KMS-11 (cell line): Measurements from ENCODE around the gene RALGAPA2.

ENCODE experiments used
- H2AFZ ChIP-seq: fragments of 200-600 bp; sonication (generic); 2 replicates; pipeline ENCODE4 v1.6.1; 2016; ENCODE audit warnings: antibody characterized with exemption, mixed run types, low read depth
- H3K27ac ChIP-seq: fragments of 200-600 bp; sonication (generic); 2 replicates; pipeline ENCODE4 v1.6.1; 2016; ENCODE audit warnings: mild to moderate bottlenecking, mixed run types
- H3K27me3 ChIP-seq: fragments of 200-600 bp; sonication (generic); 2 replicates; pipeline ENCODE4 v1.6.1; 2017; ENCODE audit warnings: mild to moderate bottlenecking, low read depth, mixed run types, moderate library complexity; ENCODE audit not compliant: insufficient read depth
- H3K36me3 ChIP-seq: fragments of 200-600 bp; sonication (generic); 2 replicates; pipeline ENCODE4 v1.6.1; 2017; ENCODE audit warnings: mild to moderate bottlenecking, mixed run types; ENCODE audit not compliant: insufficient read depth
- H3K4me1 ChIP-seq: fragments of 200-600 bp; sonication (generic); 2 replicates; pipeline ENCODE4 v1.6.1; 2016; ENCODE audit warnings: mild to moderate bottlenecking, low read depth, mixed run types; ENCODE audit not compliant: poor library complexity, severe bottlenecking
- H3K4me2 ChIP-seq: fragments of 200-600 bp; sonication (generic); 2 replicates; pipeline ENCODE4 v1.7.0; 2016; ENCODE audit warnings: mild to moderate bottlenecking, mixed run types
- H3K4me3 ChIP-seq: fragments of 200-600 bp; sonication (generic); IDR thresholded peaks from 2 replicates; pipeline ENCODE4 v1.6.1; 2017; ENCODE audit warnings: low read depth, low read length, mixed read lengths; ENCODE audit not compliant: insufficient read depth
- H3K79me2 ChIP-seq: fragments of 200-600 bp; sonication (generic); 2 replicates; pipeline ENCODE4 v1.6.1; 2016; ENCODE audit warnings: low read depth, mixed run types; ENCODE audit not compliant: insufficient read depth
- H3K9ac ChIP-seq: fragments of 200-600 bp; sonication (generic); 2 replicates; pipeline ENCODE4 v1.6.1; 2016; ENCODE audit warnings: mild to moderate bottlenecking, mixed run types
- H4K20me1 ChIP-seq: fragments of 200-600 bp; sonication (generic); 2 replicates; pipeline ENCODE4 v1.6.1; 2016; ENCODE audit warnings: mild to moderate bottlenecking, mixed run types; ENCODE audit not compliant: insufficient read depth
- TF ChIP-seq, protein P1 (sequence below): fragments of 200-600 bp; sonication (generic); conservative IDR thresholded peaks from 2 replicates; pipeline ENCODE4 v1.6.1; 2017; ENCODE audit warnings: low read depth, mild to moderate bottlenecking, antibody characterized with exemption, low read length, moderate library complexity, mixed read lengths

Gene RALGAPA2

DNA sequence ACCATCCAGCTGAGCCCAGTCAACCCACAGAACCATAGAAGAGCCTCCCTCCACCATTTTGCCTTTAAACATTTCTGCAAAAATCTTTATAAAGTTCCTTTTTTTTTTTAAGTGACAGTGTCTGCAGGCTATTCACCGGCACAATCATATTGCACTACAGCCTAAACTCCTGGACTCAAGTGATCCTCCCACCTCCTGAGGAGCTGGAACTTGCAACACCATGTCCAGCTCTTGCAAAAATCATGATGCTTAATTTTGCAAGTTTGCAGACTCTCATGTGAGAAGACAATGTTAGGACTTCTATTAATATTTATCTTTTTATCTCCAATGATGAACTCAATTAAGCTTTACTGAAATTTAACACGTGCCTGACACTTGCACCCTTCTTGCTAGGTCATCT, 255.7 kb downstream of the RALGAPA2 start:
- Histone ChIP-seq H2AFZ (no peak overlapping the region), H3K9ac (no peak overlapping the region), H3K79me2 (no peaks in the 10 kb centered on the region), H3K36me3 (no peaks in the 10 kb centered on the region), H3K4me3 (no peak overlapping the region), H3K4me2 (no peak overlapping the region), H3K27ac (no peak overlapping the region), H4K20me1 (no peaks in the 10 kb centered on the region), H3K27me3 (no peaks in the 10 kb centered on the region), H3K4me1 (no peaks in the 10 kb centered on the region)
- TF ChIP-seq, protein P1, sequence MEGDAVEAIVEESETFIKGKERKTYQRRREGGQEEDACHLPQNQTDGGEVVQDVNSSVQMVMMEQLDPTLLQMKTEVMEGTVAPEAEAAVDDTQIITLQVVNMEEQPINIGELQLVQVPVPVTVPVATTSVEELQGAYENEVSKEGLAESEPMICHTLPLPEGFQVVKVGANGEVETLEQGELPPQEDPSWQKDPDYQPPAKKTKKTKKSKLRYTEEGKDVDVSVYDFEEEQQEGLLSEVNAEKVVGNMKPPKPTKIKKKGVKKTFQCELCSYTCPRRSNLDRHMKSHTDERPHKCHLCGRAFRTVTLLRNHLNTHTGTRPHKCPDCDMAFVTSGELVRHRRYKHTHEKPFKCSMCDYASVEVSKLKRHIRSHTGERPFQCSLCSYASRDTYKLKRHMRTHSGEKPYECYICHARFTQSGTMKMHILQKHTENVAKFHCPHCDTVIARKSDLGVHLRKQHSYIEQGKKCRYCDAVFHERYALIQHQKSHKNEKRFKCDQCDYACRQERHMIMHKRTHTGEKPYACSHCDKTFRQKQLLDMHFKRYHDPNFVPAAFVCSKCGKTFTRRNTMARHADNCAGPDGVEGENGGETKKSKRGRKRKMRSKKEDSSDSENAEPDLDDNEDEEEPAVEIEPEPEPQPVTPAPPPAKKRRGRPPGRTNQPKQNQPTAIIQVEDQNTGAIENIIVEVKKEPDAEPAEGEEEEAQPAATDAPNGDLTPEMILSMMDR: no peak

DNA sequence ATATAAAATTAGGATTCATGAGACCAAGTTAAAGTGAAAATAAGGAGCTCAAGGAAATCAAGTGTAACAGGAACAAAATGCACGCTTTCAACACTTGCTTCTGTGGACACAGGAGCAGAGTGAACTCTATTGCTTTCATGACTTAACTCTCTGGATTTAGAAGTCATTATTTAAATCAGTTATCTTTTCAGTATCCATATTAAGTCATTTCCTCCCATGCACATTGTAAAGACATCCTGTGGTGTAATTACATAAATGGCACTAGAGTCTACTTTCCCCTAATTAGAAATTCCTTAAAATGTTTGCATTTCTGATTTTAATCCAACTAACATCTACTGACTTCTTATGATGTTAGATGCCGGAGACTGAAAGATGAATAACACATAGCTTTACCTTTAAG, 256.5 kb downstream of the RALGAPA2 start:
- H3K27ac ChIP-seq: no peak overlapping the region
- no peaks in the 10 kb centered on the region for H4K20me1 ChIP-seq
- H3K79me2 ChIP-seq: no peaks in the 10 kb centered on the region
- no peaks in the 10 kb centered on the region for H3K36me3 ChIP-seq
- no peak overlapping the region for H2AFZ ChIP-seq
- TF ChIP-seq, protein P1: no peak
- no peaks in the 10 kb centered on the region for H3K27me3 ChIP-seq
- H3K4me3 ChIP-seq: no peak overlapping the region
- H3K4me1 ChIP-seq: no peaks in the 10 kb centered on the region
- H3K9ac ChIP-seq: no peak overlapping the region
- no peak overlapping the region for H3K4me2 ChIP-seq

DNA sequence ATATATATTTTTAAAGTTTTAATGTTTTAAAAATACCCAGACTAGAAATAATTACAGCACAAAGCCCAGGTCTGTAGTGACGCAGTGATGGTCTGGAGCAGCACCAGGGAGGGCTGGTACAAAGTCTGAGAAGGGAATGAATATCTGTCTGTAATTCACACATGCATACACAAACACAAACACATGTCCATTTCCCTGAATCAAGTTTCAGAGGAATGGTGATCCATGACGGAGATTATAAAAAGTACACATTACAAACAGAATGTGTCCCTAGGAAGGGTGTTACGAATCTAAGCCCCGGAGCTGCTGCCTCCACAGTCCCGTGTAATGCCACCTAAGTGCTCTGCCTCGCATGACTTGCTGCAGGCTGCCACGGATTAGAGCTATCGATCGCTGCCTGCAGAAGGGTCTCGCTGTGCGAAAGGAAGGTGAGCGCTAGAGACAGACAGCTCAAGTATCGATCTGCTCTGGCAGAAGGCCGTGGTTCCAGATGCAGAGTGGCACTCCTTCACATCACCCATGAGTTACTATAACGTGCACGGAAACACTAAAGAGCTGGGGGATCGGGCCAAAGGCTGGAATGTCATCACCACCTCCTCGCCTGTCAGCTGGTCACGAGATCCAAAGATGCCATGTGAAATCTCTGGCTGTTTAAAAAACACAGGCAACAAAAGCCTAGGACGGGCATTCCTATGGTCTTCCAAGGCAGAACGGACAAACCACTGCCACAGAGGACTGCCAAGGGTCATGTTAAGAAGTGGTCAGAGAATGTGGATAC, 257.4 kb downstream of the RALGAPA2 start:
- no peak overlapping the region for H3K27ac ChIP-seq
- no peaks in the 10 kb centered on the region for H3K79me2 ChIP-seq
- no peaks in the 10 kb centered on the region for H3K4me1 ChIP-seq
- no peak overlapping the region for H3K9ac ChIP-seq
- no peak overlapping the region for H3K4me3 ChIP-seq
- no peaks in the 10 kb centered on the region for H4K20me1 ChIP-seq
- no peak overlapping the region for H2AFZ ChIP-seq
- TF ChIP-seq, protein P1: no peak
- no peak overlapping the region for H3K4me2 ChIP-seq
- H3K27me3 ChIP-seq: no peaks in the 10 kb centered on the region
- H3K36me3 ChIP-seq: no peaks in the 10 kb centered on the region

DNA sequence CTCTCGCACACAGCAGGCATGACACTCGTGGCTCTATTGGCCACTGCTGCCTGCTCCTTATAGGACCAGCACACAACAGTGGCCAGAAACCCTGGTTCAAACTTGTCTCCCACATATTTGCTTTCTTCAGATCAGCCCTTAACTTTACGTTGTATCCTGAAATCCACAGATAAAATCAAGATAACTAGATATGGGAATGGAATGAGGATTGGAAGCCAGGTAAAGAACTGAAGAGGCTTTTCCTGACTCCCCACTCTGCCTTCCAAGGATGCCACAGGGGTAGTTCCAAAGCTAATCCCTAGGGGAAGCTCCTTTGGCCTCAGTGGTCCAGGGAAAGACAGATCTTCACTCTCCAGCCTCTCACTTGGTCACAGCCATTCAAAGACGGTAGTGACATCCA, 258.1 kb downstream of the RALGAPA2 start:
- no peak overlapping the region for H2AFZ ChIP-seq
- H3K79me2 ChIP-seq: no peaks in the 10 kb centered on the region
- no peak overlapping the region for H3K9ac ChIP-seq
- H3K27me3 ChIP-seq: no peaks in the 10 kb centered on the region
- no peaks in the 10 kb centered on the region for H3K36me3 ChIP-seq
- TF ChIP-seq, protein P1: no peak
- H3K4me1 ChIP-seq: no peaks in the 10 kb centered on the region
- H3K27ac ChIP-seq: no peak overlapping the region
- H3K4me3 ChIP-seq: no peak overlapping the region
- H4K20me1 ChIP-seq: no peaks in the 10 kb centered on the region
- H3K4me2 ChIP-seq: no peak overlapping the region
